Heart left ventricle (tissue), 16 donors: ENCODE results near the gene GPRIN3. TPM values are rescaled to one million over a fixed set of nuclear protein-coding genes. Genes with fewer than 3 reads are reported as not detected.

Experiments
- ATAC-seq, 4 donors: fragments of 200-7000 bp; cut with Tn5 transposase; one replicate each; pipeline ENCODE4 v1.9.1; 2020 to 2022; ENCODE audit warnings: moderate library complexity in 4 of 4, mild to moderate bottlenecking in 3 of 4, moderate number of reproducible peaks in 1 of 4
- DNase-seq, 5 donors: peaks; one replicate each; pipeline ENCODE4 v3.0.0-alpha.2; 2020
- H3K27ac ChIP-seq, 12 donors: fragments of 200-600 bp; sonication (generic) in 4 of 12; one replicate each; pipeline versions ENCODE4 v1.5.0 to v1.8.0; 2016 to 2022; ENCODE audit warnings: mild to moderate bottlenecking in 2 of 12
- H3K27me3 ChIP-seq, 9 donors: fragments of 200-600 bp; sonication (generic) in 2 of 9; one replicate each; pipeline versions ENCODE4 v1.5.1 to v1.8.0; 2016 to 2022; ENCODE audit warnings: mild to moderate bottlenecking in 3 of 9
- H3K36me3 ChIP-seq, 9 donors: fragments of 200-600 bp; sonication (generic) in 2 of 9; one replicate each; pipeline versions ENCODE4 v1.5.0 to v1.8.0; 2018 to 2022; ENCODE audit warnings: mild to moderate bottlenecking in 2 of 9
- H3K4me1 ChIP-seq, 12 donors: fragments of 200-600 bp; sonication (generic) in 4 of 12; one replicate each; pipeline versions ENCODE4 v1.5.0 to v1.8.0; 2016 to 2022; ENCODE audit warnings: mild to moderate bottlenecking in 3 of 12
- H3K4me3 ChIP-seq, 12 donors: fragments of 200-600 bp; sonication (generic) in 4 of 12; one replicate each; pipeline versions ENCODE4 v1.5.0 to v1.8.0; 2017 to 2022; ENCODE audit warnings: mild to moderate bottlenecking in 9 of 12, moderate library complexity in 4 of 12
- H3K9me3 ChIP-seq, 12 donors: fragments of 200-600 bp; sonication (generic) in 4 of 12; one replicate each; pipeline versions ENCODE4 v1.5.0 to v1.8.0; 2016 to 2022; ENCODE audit warnings: mild to moderate bottlenecking in 1 of 12
- CTCF ChIP-seq, 12 donors: fragments of 200-600 bp; sonication (generic) in 4 of 12; IDR thresholded peaks; one replicate each; pipeline versions ENCODE4 v1.5.0 to v1.8.0; 2018 to 2022; ENCODE audit warnings: antibody characterized with exemption in 12 of 12, mild to moderate bottlenecking in 5 of 12
- POLR2A ChIP-seq, 2 donors: fragments of 450-650 bp; IDR thresholded peaks; one replicate each; pipeline ENCODE4 v1.6.1; 2017; ENCODE audit warnings: antibody characterized with exemption in 2 of 2, mild to moderate bottlenecking in 2 of 2, moderate library complexity in 2 of 2
- WGBS, 4 donors: extraction: QIAGEN DNeasy Blood & Tissue Kit in 2 of 4; methylation state at CpG; one replicate each; pipeline versions ENCODE4 v1.1.5 to v1.1.7; 2013 to 2018; 5-methylcytosine and 5-hydroxymethylcytosine counted together
- intact Hi-C, 10 donors: fragments of 100-400 bp; cut with DNase I; formaldehyde crosslinking; loops; one replicate each; pipeline versions ENCODE4 v1.11.1 to v1.14.2; 2022
- polyA plus RNA-seq, 2 donors: library from polyadenylated mRNA; stranded (reverse); fragments of 200-250 nt; gene quantifications; one replicate each; pipeline ENCODE4 v1.2.3, GENCODE V29; 2013
- total RNA-seq, 9 donors: library from RNA; depleted of rRNA in 2 of 9; stranded (reverse); fragments of >200 nt in 2 of 9; fragmentation: NEBNext Ultra II Directional in 3 of 9; extraction: Animal tissue kit (Norgen Biotek cat#: 25700) in 3 of 9; gene quantifications; one replicate each; pipeline versions ENCODE4 v1.1.0 to v1.2.4, GENCODE V29; 2016 to 2023
- donor health status: ischemic (EF 13 %, LVEDD 7.1; RV severe dilation, severe dysfunction).
- donor health status: healthy with polysubstance abuse.
- donor health status: DM: no; HTN: yes; CAD: no.
- donor health status: DM: no; HTN: no; CAD: no.
- donor health status: ischemic (EF 25% LVEDD 6.9; RV normal size, moderate dysfunction).
- donor health status: ischemic (EF 25% LVEDD 5.7; RV mildly dilated, moderate dysfunction).
- donor health status: healthy.
- donor health status: DM: yes; HTN: yes; CAD: no.
- donor health status: ischemic (EF 35%, LVEDD 5.7; RV mildly dilated, moderate dysfunction).
- donor health status: nonischemic (EF 11% LVEDD 7.7; RV severe dilation, severe dysfunction).
- donor health status: DM: yes; HTN: yes; CAD: no.
- donor health status: PGD.
- donor health status: ischemic (EF 29% LVEDD 5.4; RV normal size, mild dysfunction).
- donor health status: nonischemic (EF 23%, LVEDD 6.1; RV moderate dilation, normal function).

GPRIN3 gene
- total and polyA plus RNA-seq, 11 donors, result 2.4 to 16.5 (median 13.0) TPM

- 59 to 66% (median 64%) methylated on average over 4 of the region's 4 CpGs for WGBS, 4 donors
- Histone ChIP-seq H3K27ac (no peak overlapping the region), H3K4me3 (no peak overlapping the region), H3K36me3 (no peaks in the 10 kb centered on the region), H3K27me3 (no peaks in the 10 kb centered on the region), H3K9me3 (peaks cover 0 to 6% (median 0%) of the 10 kb centered on the region in 12 donors), H3K4me1 (peaks cover 0 to 25% (median under 1%) of the 10 kb centered on the region in 12 donors)
- DNase-seq, result no peak
- no peak for TF ChIP-seq POLR2A (IDR thresholded peaks at IDR 0.05)
- no peak for TF ChIP-seq CTCF (IDR thresholded peaks at IDR 0.05)
- intact Hi-C loops, result no loop called here
- ATAC-seq, result no peak
Measured at GRCh38 chr4:89279385-89279784, 28.2 kb downstream of the GPRIN3 start.

GRCh38 chr4:89277412-89277811, 30.2 kb downstream of the GPRIN3 start:
- H3K27me3 ChIP-seq, result no peaks in the 10 kb centered on the region
- no peak for DNase-seq
- no peak overlapping the region for H3K4me3 ChIP-seq
- H3K9me3 ChIP-seq, result peaks cover 0 to 6% (median 0%) of the 10 kb centered on the region in 12 donors
- 82 to 91% (median 88%) methylated on average over 5 of the region's 5 CpGs for WGBS, 4 donors
- ATAC-seq, result peak in 2 of 4 donors; percentile 29 to 43
- no peak for TF ChIP-seq CTCF (IDR thresholded peaks at IDR 0.05)
- TF ChIP-seq POLR2A (IDR thresholded peaks at IDR 0.05), result no peak
- no peaks in the 10 kb centered on the region for H3K36me3 ChIP-seq
- intact Hi-C loops, result no loop called here
- H3K27ac ChIP-seq, result no peak overlapping the region
- peaks cover 0 to 17% (median 0%) of the 10 kb centered on the region in 12 donors for H3K4me1 ChIP-seq

GRCh38 chr4:89276296-89276695, 31.3 kb downstream of the GPRIN3 start:
- ATAC-seq, result no peak

GRCh38 chr4:89275587-89275986, 32.0 kb downstream of the GPRIN3 start:
- no peaks in the 10 kb centered on the region for H3K27me3 ChIP-seq
- DNase-seq, result no peak
- no peak for TF ChIP-seq POLR2A (IDR thresholded peaks at IDR 0.05)
- no peak for TF ChIP-seq CTCF (IDR thresholded peaks at IDR 0.05)
- no peaks in the 10 kb centered on the region for H3K36me3 ChIP-seq
- peaks cover 0 to 3% (median 0%) of the 10 kb centered on the region in 12 donors for H3K9me3 ChIP-seq
- no peak overlapping the region for H3K4me3 ChIP-seq
- WGBS, 4 donors, result 80 to 88% (median 84%) methylated on average over 6 of the region's 6 CpGs
- peaks cover 0 to 20% (median 0%) of the 10 kb centered on the region in 12 donors for H3K4me1 ChIP-seq
- no peak overlapping the region for H3K27ac ChIP-seq
- ATAC-seq, result no peak
- intact Hi-C loops, result no loop called here

More at GRCh38 chr4:89276296-89276695, 31.3 kb downstream of the GPRIN3 start:
- DNase-seq, result no peak
- no peak for TF ChIP-seq POLR2A (IDR thresholded peaks at IDR 0.05)
- no peak for TF ChIP-seq CTCF (IDR thresholded peaks at IDR 0.05)
- peaks cover 0 to 16% (median 0%) of the 10 kb centered on the region in 12 donors for H3K4me1 ChIP-seq
- peaks cover 0 to 6% (median 0%) of the 10 kb centered on the region in 12 donors for H3K9me3 ChIP-seq
- intact Hi-C loops, result no loop called here
- no peaks in the 10 kb centered on the region for H3K36me3 ChIP-seq
- no peaks in the 10 kb centered on the region for H3K27me3 ChIP-seq
- no peak overlapping the region for H3K4me3 ChIP-seq
- H3K27ac ChIP-seq, result no peak overlapping the region
